BE2C (cell line): ENCODE measurements around the gene SEMA6B.
"Not testable (repeated sequence)": the region's sequence is repeated elsewhere in the genome, so short reads cannot be mapped to it uniquely, and the experiment has no call there.

Experiments
- DNase-seq: peaks from one replicate; pipeline ENCODE4 v3.0.0-alpha.2; 2020
- H3K27me3 ChIP-seq: fragments of 250-450 bp; sonication (Bioruptor Pico); 2 replicates; pipeline ENCODE4 v1.5.1; 2020; ENCODE audit warnings: mild to moderate bottlenecking
- H3K36me3 ChIP-seq: fragments of 250-450 bp; sonication (Bioruptor Pico); 2 replicates; pipeline ENCODE4 v1.5.1; 2020; ENCODE audit warnings: mild to moderate bottlenecking
- H3K4me1 ChIP-seq: fragments of 250-450 bp; sonication (Bioruptor Pico); 2 replicates; pipeline ENCODE4 v1.5.1; 2020
- H3K4me3 ChIP-seq: 2 replicates; pipeline ENCODE4 v1.5.1; 2011; ENCODE audit warnings: low read depth, low read length
- H3K9me3 ChIP-seq: fragments of 250-450 bp; sonication (Bioruptor Pico); 2 replicates; pipeline ENCODE4 v1.5.1; 2020
- TF ChIP-seq, protein P1 (sequence below): IDR thresholded peaks from 2 replicates; pipeline ENCODE4 v1.5.1; 2012; ENCODE audit warnings: mild to moderate bottlenecking, low read depth, low read length

The SEMA6B gene

DNA sequence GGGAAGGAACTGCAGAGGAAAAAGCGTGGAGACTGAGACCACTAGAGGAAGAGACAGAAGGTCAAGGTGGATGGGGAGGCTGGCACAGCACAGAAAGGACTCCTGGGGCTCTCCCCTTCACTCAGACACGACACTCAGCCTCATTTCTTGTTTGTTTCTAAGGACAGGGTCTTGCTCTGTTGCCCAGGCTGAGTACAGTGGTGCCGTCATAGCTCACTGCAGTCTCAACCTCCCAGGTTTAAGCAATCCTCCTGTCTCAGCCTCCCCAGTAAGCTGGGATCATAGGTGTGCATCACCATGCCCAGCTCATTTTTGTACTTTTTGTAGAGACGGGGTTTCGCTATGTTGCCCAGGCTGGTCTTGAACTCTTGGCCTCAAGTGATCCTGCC lies 11.4 kb upstream of the SEMA6B start:
- Histone ChIP-seq H3K9me3 (no peaks in the 10 kb centered on the region), H3K4me3 (no peak overlapping the region), H3K4me1 (no peaks in the 10 kb centered on the region), H3K27me3 (peaks cover 27% of the 10 kb centered on the region), H3K36me3 (no peaks in the 10 kb centered on the region)
- TF ChIP-seq, protein P1, sequence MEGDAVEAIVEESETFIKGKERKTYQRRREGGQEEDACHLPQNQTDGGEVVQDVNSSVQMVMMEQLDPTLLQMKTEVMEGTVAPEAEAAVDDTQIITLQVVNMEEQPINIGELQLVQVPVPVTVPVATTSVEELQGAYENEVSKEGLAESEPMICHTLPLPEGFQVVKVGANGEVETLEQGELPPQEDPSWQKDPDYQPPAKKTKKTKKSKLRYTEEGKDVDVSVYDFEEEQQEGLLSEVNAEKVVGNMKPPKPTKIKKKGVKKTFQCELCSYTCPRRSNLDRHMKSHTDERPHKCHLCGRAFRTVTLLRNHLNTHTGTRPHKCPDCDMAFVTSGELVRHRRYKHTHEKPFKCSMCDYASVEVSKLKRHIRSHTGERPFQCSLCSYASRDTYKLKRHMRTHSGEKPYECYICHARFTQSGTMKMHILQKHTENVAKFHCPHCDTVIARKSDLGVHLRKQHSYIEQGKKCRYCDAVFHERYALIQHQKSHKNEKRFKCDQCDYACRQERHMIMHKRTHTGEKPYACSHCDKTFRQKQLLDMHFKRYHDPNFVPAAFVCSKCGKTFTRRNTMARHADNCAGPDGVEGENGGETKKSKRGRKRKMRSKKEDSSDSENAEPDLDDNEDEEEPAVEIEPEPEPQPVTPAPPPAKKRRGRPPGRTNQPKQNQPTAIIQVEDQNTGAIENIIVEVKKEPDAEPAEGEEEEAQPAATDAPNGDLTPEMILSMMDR: no peak
- DNase-seq: no peak

DNA sequence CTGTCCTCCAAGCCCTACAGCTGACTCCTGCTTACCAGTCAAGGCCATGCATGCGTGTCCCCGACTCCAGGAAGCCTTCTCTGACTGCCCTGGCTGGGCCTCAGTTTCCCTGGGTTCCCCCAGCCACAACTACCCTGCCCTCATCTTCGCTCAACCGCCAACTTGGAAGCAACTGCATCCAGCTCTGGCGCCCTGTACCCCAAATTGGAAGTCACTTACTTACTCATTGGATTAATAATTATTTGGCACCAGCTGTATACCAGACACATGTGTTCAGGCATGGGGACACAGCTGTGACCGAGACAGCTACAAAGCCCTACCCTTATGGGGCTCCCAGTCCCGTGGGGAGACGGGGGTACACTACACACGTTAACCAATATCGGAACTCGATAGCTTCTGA lies 10.9 kb upstream of the SEMA6B start:
- no peak overlapping the region for H3K4me3 ChIP-seq
- no peaks in the 10 kb centered on the region for H3K9me3 ChIP-seq
- peaks cover 26% of the 10 kb centered on the region for H3K27me3 ChIP-seq
- TF ChIP-seq, protein P1: no peak
- no peak for DNase-seq
- H3K4me1 ChIP-seq: no peaks in the 10 kb centered on the region
- no peaks in the 10 kb centered on the region for H3K36me3 ChIP-seq

DNA sequence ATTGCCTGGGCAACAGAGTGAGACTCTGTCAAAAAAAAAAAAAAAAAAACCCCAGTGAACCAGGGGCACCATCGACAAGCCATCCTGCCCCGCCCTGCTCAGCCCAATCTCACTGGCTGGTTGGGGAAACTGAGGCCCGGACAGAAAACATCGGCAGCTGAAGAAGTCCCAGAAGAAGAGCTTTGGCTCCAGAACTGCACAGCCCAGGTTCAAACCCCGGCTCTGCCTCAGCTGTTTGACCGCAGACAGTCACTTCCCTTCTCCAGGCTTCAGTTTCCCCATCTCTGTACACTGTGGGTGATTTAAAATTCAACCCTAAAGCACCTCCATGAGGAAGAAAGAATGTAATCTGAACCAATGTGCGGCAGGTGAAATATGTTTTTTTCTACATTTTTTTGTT lies 9.4 kb upstream of the SEMA6B start:
- no peaks in the 10 kb centered on the region for H3K36me3 ChIP-seq
- H3K9me3 ChIP-seq: no peaks in the 10 kb centered on the region
- no peaks in the 10 kb centered on the region for H3K4me1 ChIP-seq
- peaks cover 24% of the 10 kb centered on the region for H3K27me3 ChIP-seq
- TF ChIP-seq, protein P1: no peak
- H3K4me3 ChIP-seq: no peak overlapping the region
- no peak for DNase-seq

DNA sequence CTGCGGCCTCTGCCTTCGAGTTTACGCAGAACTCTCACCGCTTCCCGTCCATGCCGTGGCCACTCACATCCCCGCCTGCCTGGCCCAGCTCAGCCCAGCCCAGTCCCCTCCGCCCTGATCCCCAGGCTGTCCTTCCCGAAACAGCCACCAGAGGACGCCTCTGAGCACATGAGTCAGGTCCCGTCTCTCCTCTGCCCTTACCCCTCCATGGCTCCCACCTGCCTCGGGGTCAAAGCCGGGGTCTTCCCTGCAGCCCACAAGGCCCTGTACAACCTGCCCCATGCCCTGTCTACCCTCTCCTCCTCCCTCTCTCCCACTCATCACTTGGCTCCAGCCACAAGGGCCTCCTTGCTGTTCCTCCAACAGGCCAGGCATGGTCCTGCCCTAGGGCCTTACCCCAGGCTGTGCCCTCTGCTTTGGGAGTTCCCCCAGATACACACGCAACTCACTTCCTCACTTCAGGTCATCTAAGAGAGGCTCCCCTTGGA lies 8.1 kb upstream of the SEMA6B start:
- no peaks in the 10 kb centered on the region for H3K4me1 ChIP-seq
- peak; percentile 78 for DNase-seq
- H3K9me3 ChIP-seq: no peaks in the 10 kb centered on the region
- H3K36me3 ChIP-seq: no peaks in the 10 kb centered on the region
- TF ChIP-seq, protein P1: peak; percentile 86
- H3K27me3 ChIP-seq: peaks cover 19% of the 10 kb centered on the region
- H3K4me3 ChIP-seq: no peak overlapping the region

DNA sequence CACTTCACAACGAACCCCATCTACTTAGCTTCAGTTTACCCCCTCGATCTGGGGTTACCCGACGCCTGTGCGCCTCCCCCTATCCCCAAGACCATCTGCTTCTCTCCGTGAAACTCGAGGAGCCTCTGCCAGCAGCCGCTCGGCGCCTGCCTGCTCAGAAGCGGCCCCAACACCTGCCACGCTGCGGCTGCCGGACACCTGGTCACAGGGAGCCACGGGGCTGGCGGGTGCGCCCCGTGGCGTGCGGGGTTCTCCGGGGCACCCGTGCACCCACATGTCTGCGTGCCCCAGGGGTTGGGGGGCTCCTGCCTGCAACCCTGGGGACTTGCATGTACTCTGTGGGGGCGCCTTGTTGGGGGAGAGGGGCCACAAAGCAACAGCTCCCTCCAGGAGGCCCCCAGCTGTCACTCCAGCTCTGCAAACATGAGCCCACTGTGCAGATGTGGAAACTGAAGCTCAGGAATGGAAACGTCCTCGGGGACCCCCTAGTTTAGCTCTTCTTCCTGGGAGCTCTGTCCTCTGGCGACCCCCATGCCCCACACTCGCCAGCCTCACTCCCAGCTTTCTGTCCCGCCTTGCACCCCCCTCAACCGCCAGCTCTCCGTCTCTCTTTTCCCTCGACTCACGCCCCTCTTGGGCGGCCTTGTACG lies 7.0 kb upstream of the SEMA6B start:
- Histone ChIP-seq H3K9me3 (no peaks in the 10 kb centered on the region), H3K4me1 (no peaks in the 10 kb centered on the region), H3K27me3 (peaks cover 19% of the 10 kb centered on the region), H3K4me3 (no peak overlapping the region), H3K36me3 (no peaks in the 10 kb centered on the region)
- TF ChIP-seq, protein P1: no peak
- no peak for DNase-seq

DNA sequence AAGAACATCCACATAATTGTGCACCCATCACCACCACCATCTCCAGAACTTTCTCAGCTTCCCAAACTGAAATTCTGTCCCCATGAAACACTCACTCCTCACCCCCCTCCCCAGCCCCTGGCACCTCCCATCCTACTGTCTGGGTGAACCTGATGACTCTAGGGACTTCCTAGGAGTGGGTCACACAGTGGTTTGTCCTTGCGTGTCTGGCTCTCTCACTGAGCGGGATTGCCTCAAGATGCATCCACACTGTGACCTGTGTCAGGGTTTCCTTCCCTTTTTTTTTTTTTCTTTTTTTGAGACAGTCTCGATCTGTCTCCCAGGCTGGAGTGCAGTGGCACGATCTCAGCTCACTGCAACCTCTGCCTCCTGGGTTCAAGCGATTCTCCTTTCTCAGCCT lies 4.1 kb upstream of the SEMA6B start:
- H3K4me1 ChIP-seq, H3K4me3 ChIP-seq, H3K9me3 ChIP-seq, H3K36me3 ChIP-seq, DNase-seq: not testable (repeated sequence)
- peaks cover 19% of the 10 kb centered on the region for H3K27me3 ChIP-seq

DNA sequence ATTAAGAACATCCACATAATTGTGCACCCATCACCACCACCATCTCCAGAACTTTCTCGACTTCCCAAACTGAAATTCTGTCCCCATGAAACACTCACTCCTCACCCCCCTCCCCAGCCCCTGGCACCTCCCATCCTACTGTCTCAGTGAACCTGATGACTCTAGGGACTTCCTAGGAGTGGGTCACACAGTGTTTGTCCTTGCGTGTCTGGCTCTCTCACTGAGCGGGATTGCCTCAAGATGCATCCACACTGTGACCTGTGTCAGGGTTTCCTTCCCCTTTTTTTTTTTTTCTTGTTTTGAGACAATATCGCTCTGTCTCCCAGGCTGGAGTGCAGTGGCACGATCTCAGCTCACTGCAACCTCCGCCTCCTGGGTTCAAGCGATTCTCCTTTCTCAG lies 2.6 kb upstream of the SEMA6B start:
- H3K36me3 ChIP-seq, H3K9me3 ChIP-seq, H3K4me1 ChIP-seq, DNase-seq, H3K4me3 ChIP-seq: not testable (repeated sequence)
- peaks cover 18% of the 10 kb centered on the region for H3K27me3 ChIP-seq
